Psoas muscle (tissue), 8 donors: ENCODE results near the gene CD59. TPM values are rescaled to one million over a fixed set of nuclear protein-coding genes. Genes with fewer than 3 reads are reported as not detected.

Experiments used
- ATAC-seq, 4 donors: fragments of 200-7000 bp; cut with Tn5 transposase; one replicate each; pipeline ENCODE4 v1.9.1; 2020; ENCODE audit warnings: moderate library complexity in 3 of 4, mild to moderate bottlenecking in 2 of 4
- DNase-seq, 2 donors: peaks; one replicate each; pipeline ENCODE4 v3.0.0-alpha.2; 2020
- H3K27ac ChIP-seq: fragments of 200-600 bp; one replicate; pipeline ENCODE4 v1.8.0; 2022
- H3K27me3 ChIP-seq, 3 donors: fragments of 200-600 bp in 1 of 3; one replicate each; pipeline versions ENCODE4 v1.6.1 to v1.8.0; 2013 to 2022; ENCODE audit warnings: low read length in 2 of 3, mild to moderate bottlenecking in 2 of 3, moderate library complexity in 1 of 3; ENCODE audit not compliant: insufficient read depth in 3 of 3
- H3K36me3 ChIP-seq, 2 donors: fragments of 200-600 bp in 1 of 2; one replicate each; pipeline versions ENCODE4 v1.6.1 to v1.8.0; 2013 to 2022; ENCODE audit warnings: low read depth in 1 of 2, mild to moderate bottlenecking in 1 of 2, moderate library complexity in 1 of 2; ENCODE audit not compliant: insufficient read depth in 1 of 2
- H3K4me1 ChIP-seq: fragments of 200-600 bp; one replicate; pipeline ENCODE4 v1.8.0; 2022
- H3K4me3 ChIP-seq: fragments of 200-600 bp; one replicate; pipeline ENCODE4 v1.8.0; 2022; ENCODE audit warnings: mild to moderate bottlenecking
- H3K9me3 ChIP-seq: fragments of 200-600 bp; one replicate; pipeline ENCODE4 v1.8.0; 2022
- CTCF ChIP-seq: fragments of 200-600 bp; IDR thresholded peaks from one replicate; pipeline ENCODE4 v1.8.0; 2022; ENCODE audit warnings: antibody characterized with exemption
- WGBS, 3 donors: extraction: QIAGEN DNeasy Blood & Tissue Kit; methylation state at CpG; one replicate each; pipeline versions ENCODE4 v1.1.6 to v1.1.7; 2013; 5-methylcytosine and 5-hydroxymethylcytosine counted together
- intact Hi-C, 2 donors: fragments of 100-400 bp; cut with DNase I; formaldehyde crosslinking; loops; one replicate each; pipeline versions ENCODE4 v1.11.0 to v1.14.2; 2022
- polyA plus RNA-seq, 3 donors: library from polyadenylated mRNA; stranded (reverse); fragments of 200-250 nt; gene quantifications; one replicate each; pipeline ENCODE4 v1.2.3, GENCODE V29; 2013
- total RNA-seq, 4 donors: library from RNA; stranded (reverse); fragmentation: NEBNext Ultra II Directional in 2 of 4; extraction: Animal tissue kit (Norgen Biotek cat#: 25700) in 2 of 4; gene quantifications; one replicate each; pipeline versions ENCODE4 v1.2.1 to v1.2.4, GENCODE V29; 2021 to 2023
- donor health status: healthy with polysubstance abuse.
- donor health status: DM: no; HTN: no; CAD: no; lungs with moderate emphysema.
- donor health status: Bipolar disorder and iron deficiency.
- donor health status: healthy.
- donor health status: DM: yes; HTN: yes; CAD: no.
- donor health status: DM: no; HTN: no; CAD: no.
- donor health status: DM: no; HTN: no; CAD: no.
- donor health status: DM: yes; HTN: yes; CAD: no.

Gene CD59
- total and polyA plus RNA-seq, 7 donors, result 423 to 930 (median 574) TPM

GRCh38 chr11:33753304-33753967 is 17.2 kb upstream of the CD59 start:
- H3K9me3 ChIP-seq, result no peaks in the 10 kb centered on the region
- DNase-seq, result peak in 1 of 2 donors; percentile 54
- H3K27me3 ChIP-seq, result no peaks in the 10 kb centered on the region
- peaks cover 0 to 61% of the 10 kb centered on the region in 2 donors for H3K36me3 ChIP-seq
- ATAC-seq, result peak; percentile 96 to 98 (median 97)
- no peak for TF ChIP-seq CTCF
- peaks cover 26% of the 10 kb centered on the region for H3K4me1 ChIP-seq
- H3K4me3 ChIP-seq, result peak overlapping the region; percentile 53
- 14 to 20% (median 18%) methylated on average over 4 of the region's 4 CpGs for WGBS, 3 donors
- peak overlapping the region; percentile 80 for H3K27ac ChIP-seq
- intact Hi-C loops, result no loop called here

- Histone ChIP-seq H3K4me3 (peak overlapping the region; percentile 53), H3K9me3 (no peaks in the 10 kb centered on the region), H3K4me1 (peaks cover 35% of the 10 kb centered on the region), H3K27ac (peak overlapping the region; percentile 80), H3K36me3 (peaks cover 0 to 62% of the 10 kb centered on the region in 2 donors), H3K27me3 (no peaks in the 10 kb centered on the region)
- no peak for TF ChIP-seq CTCF
- DNase-seq, result no peak
- peak in 2 of 4 donors; percentile 39 for ATAC-seq
- 30 to 61% (median 37%) methylated on average over 3 of the region's 3 CpGs for WGBS, 3 donors
- intact Hi-C loops, result no loop called here
Observed at GRCh38 chr11:33751878-33752277, 15.7 kb upstream of the CD59 start.

GRCh38 chr11:33747979-33748378 is 11.8 kb upstream of the CD59 start:
- ATAC-seq (no peak), DNase-seq (no peak)
- H3K36me3 ChIP-seq, result peaks cover 0 to 82% of the 10 kb centered on the region in 2 donors
- no peak for TF ChIP-seq CTCF
- no peaks in the 10 kb centered on the region for H3K9me3 ChIP-seq
- WGBS, 3 donors, result 20 to 26% (median 25%) methylated on average over 2 of the region's 2 CpGs
- H3K27me3 ChIP-seq, result no peaks in the 10 kb centered on the region
- H3K4me1 ChIP-seq, result peaks cover 29% of the 10 kb centered on the region
- H3K27ac ChIP-seq, result peak overlapping the region; percentile 58
- H3K4me3 ChIP-seq, result no peak overlapping the region
- intact Hi-C loops, result loop anchor here (5.0 kb wide), 2 partner anchors 36 to 381 kb away; no protein-coding TSS in a partner anchor

GRCh38 chr11:33743291-33743690 is 7.1 kb upstream of the CD59 start:
- WGBS, 3 donors, result 56 to 83% (median 79%) methylated on average over 5 of the region's 5 CpGs
- DNase-seq (no peak), ATAC-seq (peak in 1 of 4 donors; percentile 29)
- intact Hi-C loops, result loop anchor here in 1 of 2 donors (2.0 to 5.0 kb wide), 2 partner anchors 200 to 381 kb away; no protein-coding TSS in a partner anchor
- no peak overlapping the region for H3K4me3 ChIP-seq
- H3K27ac ChIP-seq, result peak overlapping the region; percentile 13
- H3K27me3 ChIP-seq, result no peaks in the 10 kb centered on the region
- no peaks in the 10 kb centered on the region for H3K9me3 ChIP-seq
- H3K36me3 ChIP-seq, result peaks cover 0 to 66% of the 10 kb centered on the region in 2 donors
- no peak for TF ChIP-seq CTCF
- H3K4me1 ChIP-seq, result peaks cover 12% of the 10 kb centered on the region
